Endometrial microvascular endothelial cells (primary cell): ENCODE results near the gene TOE1. TPM values are rescaled to one million over a fixed set of nuclear protein-coding genes. Genes with fewer than 3 reads are reported as not detected.
"Not testable (repeated sequence)": the region's sequence is repeated elsewhere in the genome, so short reads cannot be mapped to it uniquely, and the experiment has no call there.

ENCODE experiments used
- in situ Hi-C: cut with HindIII; loops from 2 replicates; pipeline ENCODE4 v1.10.0; 2017; ENCODE audit warnings: low sequenced_read_pairs, low pct_unique_long_range_greater_than_20kb; ENCODE audit errors: inconsistent ontology term
- total RNA-seq: library from RNA; depleted of rRNA; stranded (reverse); fragments of >200 nt; gene quantifications from one replicate; pipeline ENCODE4 v1.2.3, GENCODE V29; 2015; ENCODE audit errors: inconsistent ontology term

The TOE1 gene
- 43.5 TPM for total RNA-seq

GRCh38 chr1:45339789-45340558 lies at the start of gene TOE1, which contains the start of gene MUTYH:
Gene TOE1 (plus strand): TSS chr1:45340170. CDS start chr1:45340253, 83 bp downstream.
Gene MUTYH (minus strand): TSS chr1:45340440. CDS start chr1:45334505, 5,935 bp downstream.
- in situ Hi-C loops = no loop called here

GRCh38 chr1:45291002-45291401 lies 49.0 kb upstream of the TOE1 start:
- in situ Hi-C loops = not testable (repeated sequence)

- in situ Hi-C loops = no loop called here
These were observed 48.3 kb upstream of the TOE1 start for GRCh38 chr1:45291716-45292115.

GRCh38 chr1:45297666-45298356 lies 42.2 kb upstream of the TOE1 start:
- in situ Hi-C loops = no loop called here

GRCh38 chr1:45299296-45299695 lies 40.7 kb upstream of the TOE1 start:
- in situ Hi-C loops = no loop called here

- in situ Hi-C loops = no loop called here
These were observed 39.8 kb upstream of the TOE1 start for GRCh38 chr1:45299981-45300668.

- in situ Hi-C loops = no loop called here
These were observed 39.3 kb upstream of the TOE1 start for GRCh38 chr1:45300669-45300997.

- in situ Hi-C loops = no loop called here
These were observed 37.3 kb upstream of the TOE1 start for GRCh38 chr1:45302505-45303150.

- in situ Hi-C loops = no loop called here
These were observed 36.3 kb upstream of the TOE1 start for GRCh38 chr1:45303520-45304310.

- in situ Hi-C loops = no loop called here
These were observed 35.5 kb upstream of the TOE1 start for GRCh38 chr1:45304311-45305081.

GRCh38 chr1:45305231-45305630 lies 34.7 kb upstream of the TOE1 start:
- in situ Hi-C loops = no loop called here

GRCh38 chr1:45306319-45306718 lies 33.7 kb upstream of the TOE1 start:
- in situ Hi-C loops = no loop called here

- in situ Hi-C loops = no loop called here
These were observed 33.1 kb upstream of the TOE1 start for GRCh38 chr1:45306905-45307304.

GRCh38 chr1:45314266-45314665 lies 25.7 kb upstream of the TOE1 start:
- in situ Hi-C loops = no loop called here

- in situ Hi-C loops = no loop called here
These were observed 22.8 kb upstream of the TOE1 start for GRCh38 chr1:45317166-45317565.

- in situ Hi-C loops = no loop called here
These were observed 20.2 kb upstream of the TOE1 start for GRCh38 chr1:45319761-45320160.

- in situ Hi-C loops = no loop called here
These were observed 18.5 kb upstream of the TOE1 start for GRCh38 chr1:45321444-45321843.

GRCh38 chr1:45322486-45323040 lies 17.4 kb upstream of the TOE1 start:
- in situ Hi-C loops = no loop called here
